GM23248 (cell line): ENCODE measurements around the gene ADGRD1. TPM values are rescaled to one million over a fixed set of nuclear protein-coding genes. Genes with fewer than 3 reads are reported as not detected.
A peak's percentile ranks its signal among the peaks of the same experiment; 100 is the strongest.

Source experiments
- DNase-seq: peaks from one replicate; pipeline ENCODE4 v3.0.0-alpha.2; 2015
- H2AFZ ChIP-seq: fragments of 200-600 bp; sonication (generic); 2 replicates; pipeline ENCODE4 v1.6.1; 2016; ENCODE audit warnings: antibody characterized with exemption
- H3F3A ChIP-seq: fragments of 200-600 bp; sonication (generic); 2 replicates; pipeline ENCODE4 v1.6.1; 2016; ENCODE audit warnings: mild to moderate bottlenecking, antibody characterized with exemption, mixed run types; ENCODE audit not compliant: insufficient read depth
- H3K27ac ChIP-seq: fragments of 200-600 bp; sonication (generic); 2 replicates; pipeline ENCODE4 v1.5.1; 2016; ENCODE audit warnings: mild to moderate bottlenecking
- H3K27me3 ChIP-seq: fragments of 200-600 bp; sonication (generic); replicated peaks from 2 replicates; pipeline ENCODE4 v1.6.1; 2016; ENCODE audit warnings: mild to moderate bottlenecking; ENCODE audit not compliant: insufficient read depth
- H3K36me3 ChIP-seq: fragments of 200-600 bp; sonication (generic); 2 replicates; pipeline ENCODE4 v1.6.1; 2016; ENCODE audit warnings: low read depth, mild to moderate bottlenecking
- H3K4me1 ChIP-seq: fragments of 200-600 bp; sonication (generic); 2 replicates; pipeline ENCODE4 v1.6.1; 2016; ENCODE audit warnings: mild to moderate bottlenecking; ENCODE audit not compliant: insufficient read depth
- H3K4me2 ChIP-seq: fragments of 200-600 bp; sonication (generic); one replicate; pipeline ENCODE4 v1.6.1; 2016; ENCODE audit warnings: mild to moderate bottlenecking; ENCODE audit not compliant: unreplicated experiment
- H3K4me3 ChIP-seq: fragments of 200-600 bp; sonication (generic); 2 replicates; pipeline ENCODE4 v1.5.1; 2016; ENCODE audit warnings: mild to moderate bottlenecking
- H3K79me2 ChIP-seq: fragments of 200-600 bp; sonication (generic); 2 replicates; pipeline ENCODE4 v1.6.1; 2016; ENCODE audit warnings: mild to moderate bottlenecking; ENCODE audit not compliant: insufficient read depth
- H3K9ac ChIP-seq: fragments of 200-600 bp; sonication (generic); 2 replicates; pipeline ENCODE4 v1.6.1; 2016; ENCODE audit warnings: mild to moderate bottlenecking
- H3K9me2 ChIP-seq: fragments of 200-600 bp; sonication (generic); 2 replicates; pipeline ENCODE4 v1.6.1; 2016; ENCODE audit warnings: mixed run types, mild to moderate bottlenecking, moderate library complexity; ENCODE audit not compliant: insufficient read depth
- H3K9me3 ChIP-seq: fragments of 200-600 bp; sonication (generic); one replicate; pipeline ENCODE4 v1.6.1; 2017; ENCODE audit warnings: low read depth
- H4K20me1 ChIP-seq: fragments of 200-600 bp; sonication (generic); 2 replicates; pipeline ENCODE4 v1.6.0; 2016; ENCODE audit not compliant: insufficient read depth
- EZH2 ChIP-seq: fragments of 200-600 bp; sonication (generic); IDR thresholded peaks from 2 replicates; pipeline ENCODE4 v1.6.1; 2018; ENCODE audit warnings: antibody characterized with exemption, mild to moderate bottlenecking; ENCODE audit not compliant: insufficient read depth, poor library complexity, severe bottlenecking
- EZH2phosphoT487 ChIP-seq: fragments of 200-600 bp; sonication (generic); IDR thresholded peaks from 2 replicates; pipeline ENCODE4 v1.6.1; 2018; ENCODE audit warnings: antibody characterized with exemption, moderate library complexity, mild to moderate bottlenecking, low read depth; ENCODE audit not compliant: insufficient read depth
- WGBS, 2 experiments: methylation state at CpG; one replicate each; pipeline ENCODE4 v1.1.6; 2015 to 2017; ENCODE audit warnings: low lambda C conversion rate in 2 of 2, low coverage in 1 of 2; ENCODE audit errors: missing lambda C conversion rate in 2 of 2; 5-methylcytosine and 5-hydroxymethylcytosine counted together
- in situ Hi-C: fragments of 300-500 bp; cut with MboI; formaldehyde crosslinking; loops from 2 replicates; pipeline ENCODE4 v1.15.0; 2020
- polyA plus RNA-seq: library from polyadenylated mRNA; unstranded; fragments of >200 nt; fragmentation: Nextera tagmentation; extraction: Ambion mirVana; gene quantifications from 2 replicates; pipeline ENCODE4 v1.2.1, GENCODE V29; 2016
- total RNA-seq: library from RNA; depleted of rRNA; stranded (reverse); fragments of >200 nt; shearing (Covaris generic); gene quantifications from 2 replicates; pipeline ENCODE4 v1.2.3, GENCODE V29; 2014

ADGRD1 gene
- total and polyA plus RNA-seq, 2 experiments from 2014 or later, result 7.9 to 11.2 TPM

DNA sequence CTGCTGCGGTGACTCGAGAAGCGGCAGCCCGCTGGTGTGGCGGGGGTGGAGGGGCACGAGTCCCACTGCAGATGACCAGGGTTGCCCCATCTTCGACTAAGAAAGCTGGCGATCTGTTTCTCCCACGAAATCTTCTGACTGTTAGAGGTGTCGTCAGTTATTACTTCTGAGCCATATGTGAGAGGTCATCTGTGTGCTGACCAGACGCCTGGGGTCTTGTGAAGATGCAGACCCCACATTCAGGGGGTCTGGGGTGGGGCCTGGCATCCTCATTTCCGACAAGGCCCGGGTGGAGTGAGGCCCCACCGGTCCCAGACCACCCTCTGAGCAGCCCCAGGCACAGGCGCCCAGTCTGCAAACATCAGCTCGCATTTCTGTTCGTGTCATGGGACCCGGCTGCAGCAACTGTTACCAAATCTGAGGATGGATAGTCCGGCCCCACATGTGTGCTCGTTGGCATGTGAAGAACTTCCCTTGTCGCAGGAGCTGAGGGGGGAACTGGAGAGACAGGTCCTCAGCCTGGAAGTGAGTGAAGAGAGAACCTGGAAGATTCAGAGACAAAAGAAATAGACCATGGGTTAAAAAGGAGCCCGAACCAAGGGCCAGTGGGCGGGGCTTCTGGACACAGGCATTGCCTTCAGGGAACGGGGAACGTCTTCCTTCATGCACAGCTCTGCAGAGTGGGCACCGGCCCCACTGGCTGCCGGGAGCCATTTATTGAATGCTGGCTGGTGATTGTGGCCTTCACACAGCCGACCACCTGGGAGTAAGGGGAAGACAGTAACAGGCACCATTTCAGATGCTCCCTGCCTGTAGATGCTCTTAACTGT lies 135.2 kb downstream of the ADGRD1 start:
- in situ Hi-C loops, result no loop called here
- Histone ChIP-seq H3K4me1 (no peaks in the 10 kb centered on the region), H3K27me3 (no peaks in the 10 kb centered on the region), H3F3A (no peaks in the 10 kb centered on the region), H3K9me2 (no peaks in the 10 kb centered on the region), H3K9me3 (no peaks in the 10 kb centered on the region), H3K4me3 (no peak overlapping the region), H3K36me3 (no peaks in the 10 kb centered on the region), H3K9ac (no peak overlapping the region), H3K27ac (no peak overlapping the region), H3K79me2 (no peaks in the 10 kb centered on the region), H3K4me2 (no peak overlapping the region), H2AFZ (no peak overlapping the region), H4K20me1 (no peaks in the 10 kb centered on the region)
- TF ChIP-seq EZH2 (no peak), EZH2phosphoT487 (no peak)
- no peak for DNase-seq
- 67 to 73% methylated on average over 28 of the region's 28 CpGs for WGBS, 2 experiments

DNA sequence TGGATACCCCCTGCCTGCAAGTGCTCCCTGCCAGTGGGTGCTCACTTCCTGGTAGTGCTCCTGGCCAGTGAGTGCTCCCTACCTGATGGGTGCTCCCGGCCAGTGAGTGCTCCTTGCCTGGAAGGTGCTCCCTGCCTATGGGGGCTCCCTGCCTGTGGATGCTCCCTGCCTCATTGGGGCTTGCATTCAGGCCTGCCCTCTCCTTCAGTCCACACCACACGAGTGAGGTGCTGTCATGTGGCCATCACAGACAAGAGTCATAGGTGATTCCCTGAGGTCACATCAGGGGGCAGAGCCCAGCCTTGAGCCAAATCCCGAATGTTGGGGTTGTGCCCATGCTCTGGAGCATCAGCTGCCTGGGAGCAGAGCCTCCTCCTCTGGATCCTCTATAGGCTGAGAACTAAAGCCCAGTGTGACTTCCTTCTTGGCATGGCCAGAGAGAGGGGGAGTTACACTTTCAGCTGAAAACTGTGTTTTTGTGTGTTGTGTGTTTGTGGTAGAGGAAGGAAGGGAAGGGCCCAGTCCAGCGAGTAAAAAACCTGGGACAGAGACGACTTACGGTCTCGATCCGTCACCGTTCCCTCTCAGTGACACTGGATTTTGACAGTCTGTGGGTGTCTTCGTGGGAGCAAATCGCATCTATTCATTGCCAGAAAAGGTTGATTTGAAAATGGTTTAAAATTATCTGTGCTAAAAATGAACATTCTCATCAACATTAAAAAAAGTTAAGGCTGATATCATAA lies 136.0 kb downstream of the ADGRD1 start:
- WGBS, 2 experiments, result 66 to 71% methylated on average over 10 to 11 of the region's 11 CpGs
- DNase-seq, result no peak
- H3K4me2 ChIP-seq, result no peak overlapping the region
- no peaks in the 10 kb centered on the region for H3K36me3 ChIP-seq
- TF ChIP-seq EZH2 (no peak), EZH2phosphoT487 (no peak)
- H3K9ac ChIP-seq, result no peak overlapping the region
- H3K27me3 ChIP-seq, result no peaks in the 10 kb centered on the region
- no peaks in the 10 kb centered on the region for H3K79me2 ChIP-seq
- no peak overlapping the region for H3K27ac ChIP-seq
- no peak overlapping the region for H2AFZ ChIP-seq
- H3K4me1 ChIP-seq, result no peaks in the 10 kb centered on the region
- H3K9me2 ChIP-seq, result no peaks in the 10 kb centered on the region
- in situ Hi-C loops, result no loop called here
- H3K9me3 ChIP-seq, result no peaks in the 10 kb centered on the region
- H4K20me1 ChIP-seq, result no peaks in the 10 kb centered on the region
- H3K4me3 ChIP-seq, result no peak overlapping the region
- H3F3A ChIP-seq, result no peaks in the 10 kb centered on the region

DNA sequence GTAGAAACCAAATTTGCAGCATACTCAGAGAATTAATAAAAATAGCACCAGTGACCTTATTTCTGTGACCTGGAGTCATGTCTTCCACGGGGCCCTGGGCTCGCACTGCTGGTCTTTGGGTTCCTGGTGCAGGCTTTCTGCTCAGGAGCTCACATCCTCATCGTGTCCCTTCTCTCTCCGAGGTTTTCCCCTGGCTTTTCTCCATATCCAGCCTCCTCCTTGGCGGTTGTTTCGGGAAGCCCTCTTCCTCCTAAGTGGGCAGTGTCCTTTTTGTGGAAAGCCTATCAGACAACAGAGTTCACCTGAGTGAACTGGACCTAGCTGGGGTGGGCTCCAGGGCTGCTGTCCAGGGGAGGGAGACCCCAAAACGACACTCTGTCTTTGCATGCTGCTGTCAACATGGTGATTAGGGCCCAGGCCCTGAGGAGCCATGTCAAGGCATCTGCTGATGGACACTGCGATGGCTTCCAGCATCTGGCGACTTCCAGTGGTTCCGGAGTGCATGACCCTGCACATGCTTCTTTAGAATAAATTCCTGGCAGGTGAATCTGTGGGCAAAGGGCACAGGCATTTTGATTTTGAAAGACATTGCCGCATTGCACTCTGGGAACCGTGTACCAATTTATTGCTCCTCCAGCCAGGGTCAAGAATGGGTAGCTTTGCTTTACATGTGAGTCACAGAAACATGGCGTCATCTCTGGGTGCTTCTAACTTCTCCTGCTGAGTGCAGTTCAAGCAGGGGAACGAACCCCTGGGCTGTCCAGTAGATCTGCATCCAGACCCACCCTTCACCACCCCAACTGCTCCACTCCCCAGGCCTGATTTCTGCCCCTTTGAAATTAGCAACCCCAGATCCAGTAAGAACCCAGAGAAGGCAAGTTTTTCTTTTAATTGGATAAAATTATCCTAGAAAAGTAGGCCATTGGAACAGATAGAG lies 136.8 kb downstream of the ADGRD1 start:
- no peak overlapping the region for H3K4me3 ChIP-seq
- no peak overlapping the region for H3K9ac ChIP-seq
- in situ Hi-C loops, result no loop called here
- no peaks in the 10 kb centered on the region for H3K79me2 ChIP-seq
- WGBS, 2 experiments, result 69 to 73% methylated on average over 14 of the region's 14 CpGs
- H3K4me1 ChIP-seq, result no peaks in the 10 kb centered on the region
- no peaks in the 10 kb centered on the region for H3K36me3 ChIP-seq
- H3F3A ChIP-seq, result no peaks in the 10 kb centered on the region
- no peaks in the 10 kb centered on the region for H4K20me1 ChIP-seq
- no peaks in the 10 kb centered on the region for H3K9me2 ChIP-seq
- H3K27me3 ChIP-seq, result no peaks in the 10 kb centered on the region
- no peak overlapping the region for H3K27ac ChIP-seq
- TF ChIP-seq EZH2, result no peak
- H3K4me2 ChIP-seq, result no peak overlapping the region
- DNase-seq, result no peak
- no peak overlapping the region for H2AFZ ChIP-seq
- H3K9me3 ChIP-seq, result no peaks in the 10 kb centered on the region

DNA sequence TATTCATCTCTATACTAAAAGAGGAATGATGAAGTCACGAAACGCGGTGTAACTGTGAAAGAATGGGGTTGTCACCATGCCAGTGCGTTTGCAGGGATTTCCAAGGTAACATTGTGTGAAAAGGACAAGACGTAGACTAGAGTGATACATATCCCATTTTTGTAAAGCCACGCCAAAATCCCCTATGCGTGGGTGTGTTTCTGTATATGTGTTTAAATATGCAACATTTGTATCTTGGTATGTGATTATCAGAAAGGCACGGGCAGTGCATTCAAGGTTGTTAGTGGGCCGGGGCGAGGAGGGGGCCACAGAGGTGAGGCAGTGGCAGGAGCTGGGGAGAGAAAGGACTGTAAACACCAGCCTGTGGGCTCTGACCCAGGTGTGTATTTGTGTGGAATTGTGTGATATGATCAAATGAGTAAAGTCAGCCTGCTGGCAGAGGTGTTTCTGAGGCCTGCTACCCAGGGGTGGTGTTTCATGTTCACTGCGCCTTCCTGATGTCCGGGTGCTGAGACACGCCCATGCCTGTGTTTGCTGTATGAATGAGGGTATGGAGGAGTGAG lies 137.8 kb downstream of the ADGRD1 start:
- Histone ChIP-seq H3K27me3 (no peaks in the 10 kb centered on the region), H3K9me3 (no peaks in the 10 kb centered on the region), H3F3A (no peaks in the 10 kb centered on the region), H4K20me1 (no peaks in the 10 kb centered on the region), H2AFZ (no peak overlapping the region), H3K9me2 (no peaks in the 10 kb centered on the region), H3K4me2 (no peak overlapping the region), H3K9ac (no peak overlapping the region), H3K27ac (no peak overlapping the region), H3K79me2 (no peaks in the 10 kb centered on the region), H3K4me1 (no peaks in the 10 kb centered on the region), H3K36me3 (no peaks in the 10 kb centered on the region), H3K4me3 (no peak overlapping the region)
- DNase-seq, result peak; percentile 42
- 68 to 70% methylated on average over 12 to 13 of the region's 13 CpGs for WGBS, 2 experiments
- in situ Hi-C loops, result no loop called here
- TF ChIP-seq EZH2phosphoT487, result no peak
- TF ChIP-seq EZH2, result no peak
